Lung (tissue), 12 donors: ENCODE results near the gene SMCO3. TPM values are rescaled to one million over a fixed set of nuclear protein-coding genes. Genes with fewer than 3 reads are reported as not detected.

Source experiments
- ATAC-seq: fragments of 200-7000 bp; cut with Tn5 transposase; one replicate; pipeline ENCODE4 v1.9.1; 2020; ENCODE audit warnings: moderate number of reproducible peaks; ENCODE audit not compliant: insufficient read depth, low FRiP score
- DNase-seq, 3 donors: peaks; one replicate each; pipeline ENCODE4 v3.0.0-alpha.2; 2013 to 2017
- H3K27ac ChIP-seq, 2 donors: one replicate each; pipeline ENCODE4 v1.5.1; 2013; ENCODE audit warnings: mild to moderate bottlenecking in 2 of 2, moderate library complexity in 2 of 2, control low read depth in 1 of 2, inconsistent platforms in 1 of 2, low read depth in 1 of 2, low read length in 1 of 2
- H3K27me3 ChIP-seq, 3 donors: one replicate each; pipeline ENCODE4 v1.5.1; 2013; ENCODE audit warnings: low read length in 2 of 3; ENCODE audit not compliant: control insufficient read depth in 3 of 3, insufficient read depth in 3 of 3
- H3K36me3 ChIP-seq, 4 donors: one replicate each; pipeline ENCODE4 v1.5.1; 2013; ENCODE audit warnings: low read length in 4 of 4, mild to moderate bottlenecking in 1 of 4, moderate library complexity in 1 of 4; ENCODE audit not compliant: control insufficient read depth in 4 of 4, insufficient read depth in 4 of 4
- H3K4me1 ChIP-seq, 5 donors: one replicate each; pipeline ENCODE4 v1.5.1; 2013; ENCODE audit warnings: low read length in 5 of 5, mild to moderate bottlenecking in 2 of 5, moderate library complexity in 1 of 5; ENCODE audit not compliant: control insufficient read depth in 5 of 5, insufficient read depth in 5 of 5
- H3K4me3 ChIP-seq: one replicate; pipeline ENCODE4 v1.5.1; 2013; ENCODE audit warnings: mild to moderate bottlenecking, control low read depth, moderate library complexity
- H3K9ac ChIP-seq, 2 donors: one replicate each; pipeline ENCODE4 v1.5.1; 2013; ENCODE audit warnings: low read length in 2 of 2, control low read depth in 1 of 2; ENCODE audit not compliant: insufficient read depth in 1 of 2
- H3K9me3 ChIP-seq, 4 donors: one replicate each; pipeline ENCODE4 v1.5.1; 2013; ENCODE audit warnings: low read length in 3 of 4, mild to moderate bottlenecking in 1 of 4, moderate library complexity in 1 of 4; ENCODE audit not compliant: control insufficient read depth in 4 of 4, insufficient read depth in 3 of 4
- CTCF ChIP-seq: IDR thresholded peaks from 2 replicates; pipeline ENCODE4 v1.5.1; 2012; ENCODE audit warnings: mild to moderate bottlenecking; ENCODE audit errors: control extremely low read depth, extremely low read depth
- WGBS, 2 donors: extraction: QIAGEN DNeasy Blood & Tissue Kit; methylation state at CpG; one replicate each; pipeline ENCODE4 v1.1.7; 2013; 5-methylcytosine and 5-hydroxymethylcytosine counted together
- polyA plus RNA-seq, 2 donors: library from polyadenylated mRNA; stranded (reverse); fragments of 200-250 nt; gene quantifications; one replicate each; pipeline ENCODE4 v1.2.1, GENCODE V29; 2013
- total RNA-seq, 2 donors: library from RNA; depleted of rRNA in 1 of 2; stranded (reverse); fragments of >200 nt in 1 of 2; gene quantifications; one replicate each; pipeline ENCODE4 v1.2.1, GENCODE V29; 2014 to 2021
- donor health status: control.
- donor health status: control.
- donor health status: Bipolar disorder and iron deficiency.
- donor health status: healthy.
- donor health status: DM: yes; HTN: yes; CAD: no.

The SMCO3 gene
- total and polyA plus RNA-seq, 4 donors, result 0.27 to 1.3 (median 0.70) TPM

- Histone ChIP-seq H3K4me1 (no peaks in the 10 kb centered on the region), H3K27ac (no peak overlapping the region), H3K27me3 (peaks cover 0 to 5% (median 0%) of the 10 kb centered on the region in 3 donors), H3K4me3 (no peak overlapping the region), H3K9me3 (no peaks in the 10 kb centered on the region), H3K9ac (no peak overlapping the region), H3K36me3 (peaks cover 0 to 2% (median 0%) of the 10 kb centered on the region in 4 donors)
- WGBS, 2 donors, result 69 to 85% methylated on average over 5 of the region's 5 CpGs
- no peak for DNase-seq
- no peak for TF ChIP-seq CTCF
- ATAC-seq, result peak; percentile 73
Observed at GRCh38 chr12:14810167-14810952, 3.6 kb downstream of the SMCO3 start.

GRCh38 chr12:14803830-14804160 is 10.2 kb downstream of the SMCO3 start:
- peaks cover 0 to 23% (median 8%) of the 10 kb centered on the region in 5 donors for H3K4me1 ChIP-seq
- DNase-seq, result no peak
- no peaks in the 10 kb centered on the region for H3K27me3 ChIP-seq
- peak; percentile 0 for ATAC-seq
- peak overlapping the region; percentile 59 for H3K4me3 ChIP-seq
- H3K27ac ChIP-seq, result peak overlapping the region; percentile 81 to 95
- H3K36me3 ChIP-seq, result peaks cover 3 to 8% (median 6%) of the 10 kb centered on the region in 4 donors
- peak overlapping the region; percentile 75 to 89 for H3K9ac ChIP-seq
- no peak for TF ChIP-seq CTCF
- no peaks in the 10 kb centered on the region for H3K9me3 ChIP-seq
- WGBS, 2 donors, result 1% methylated on average over 12 of the region's 12 CpGs

- TF ChIP-seq CTCF, result no peak
- H3K27me3 ChIP-seq, result no peaks in the 10 kb centered on the region
- WGBS, 2 donors, result 0 to 1% methylated on average over 50 of the region's 50 CpGs
Observed at GRCh38 chr12:14803011-14803829, 10.8 kb downstream of the SMCO3 start, which contains the start of the genes C12orf60 and WBP11. Gene C12orf60, plus strand, starts transcription at chr12:14803670. Its CDS starts 19,266 bp downstream, at chr12:14822936. Gene WBP11, minus strand, starts transcription at chr12:14803478. Its CDS starts 2,095 bp downstream, at chr12:14801383.

More at GRCh38 chr12:14803011-14803829, 10.8 kb downstream of the SMCO3 start, which contains the start of the genes C12orf60 and WBP11:
- Histone ChIP-seq H3K4me1 (peaks cover 0 to 23% (median 8%) of the 10 kb centered on the region in 5 donors), H3K9me3 (no peaks in the 10 kb centered on the region), H3K4me3 (peak within 1 kb of the TSS; percentile 96), H3K9ac (peak within 1 kb of the TSS; percentile 98 to 99), H3K36me3 (peaks cover 3 to 14% (median 8%) of the 10 kb centered on the region in 4 donors), H3K27ac (peak within 1 kb of the TSS; percentile 95)
- peak; percentile 97 to 100 (median 100) for DNase-seq
- peak; percentile 98 for ATAC-seq
